Astrocyte (in vitro differentiated cells and primary cell): ENCODE results near the gene CABLES2. TPM values are rescaled to one million over a fixed set of nuclear protein-coding genes. Genes with fewer than 3 reads are reported as not detected.

Experiments
- DNase-seq: peaks from one replicate; pipeline ENCODE4 v3.0.0-alpha.2; 2010; ENCODE audit warnings: low read depth
- FAIRE-seq: peaks from 2 replicates; lab custom pipeline; 2011; peaks lifted over from hg19 to GRCh38; lab: Jason Lieb, UNC
- H2AFZ ChIP-seq: 2 replicates; pipeline ENCODE4 v1.6.0; 2012; ENCODE audit warnings: low read depth, low read length, inconsistent platforms
- H3K27ac ChIP-seq: 2 replicates; pipeline ENCODE4 v1.5.1; 2011; ENCODE audit warnings: low read depth, low read length, inconsistent platforms
- H3K27me3 ChIP-seq: 2 replicates; pipeline ENCODE4 v1.6.0; 2011; ENCODE audit warnings: low read length, inconsistent platforms; ENCODE audit not compliant: insufficient read depth
- H3K36me3 ChIP-seq: 2 replicates; pipeline ENCODE4 v1.5.1; 2011; ENCODE audit warnings: low read length, inconsistent platforms; ENCODE audit not compliant: insufficient read depth
- H3K4me1 ChIP-seq: 2 replicates; pipeline ENCODE4 v1.5.1; 2011; ENCODE audit warnings: low read length, inconsistent platforms; ENCODE audit not compliant: insufficient read depth
- H3K4me2 ChIP-seq: 2 replicates; pipeline ENCODE4 v1.6.0; 2012; ENCODE audit warnings: low read length, inconsistent platforms
- H3K4me3 ChIP-seq: 2 replicates; pipeline ENCODE4 v1.5.1; 2011; ENCODE audit warnings: low read depth, mild to moderate bottlenecking, low read length, inconsistent platforms; ENCODE audit not compliant: insufficient read depth
- H3K79me2 ChIP-seq: 2 replicates; pipeline ENCODE4 v1.6.0; 2012; ENCODE audit warnings: mild to moderate bottlenecking, low read length, inconsistent platforms; ENCODE audit not compliant: insufficient read depth
- H3K9ac ChIP-seq: 2 replicates; pipeline ENCODE4 v1.6.0; 2012; ENCODE audit warnings: mild to moderate bottlenecking, low read length, inconsistent platforms
- H3K9me3 ChIP-seq: 2 replicates; pipeline ENCODE4 v1.5.1; 2012; ENCODE audit warnings: low read depth, mild to moderate bottlenecking, low read length, inconsistent platforms; ENCODE audit not compliant: insufficient read depth
- H4K20me1 ChIP-seq: 2 replicates; pipeline ENCODE4 v1.6.0; 2012; ENCODE audit warnings: low read length, inconsistent platforms; ENCODE audit not compliant: insufficient read depth
- H3K27ac Mint-ChIP-seq: one replicate; pipeline ENCODE4 v1.8.0; 2021; ENCODE audit warnings: mild to moderate bottlenecking, mixed read lengths; ENCODE audit not compliant: unreplicated experiment
- H3K27me3 Mint-ChIP-seq: one replicate; pipeline ENCODE4 v1.8.0; 2021; ENCODE audit warnings: low read depth, mixed read lengths; ENCODE audit not compliant: unreplicated experiment
- H3K36me3 Mint-ChIP-seq: one replicate; pipeline ENCODE4 v1.8.0; 2021; ENCODE audit warnings: low read depth, mixed read lengths; ENCODE audit not compliant: unreplicated experiment
- H3K4me1 Mint-ChIP-seq: one replicate; pipeline ENCODE4 v1.8.0; 2021; ENCODE audit warnings: low read depth, mixed read lengths; ENCODE audit not compliant: unreplicated experiment
- H3K4me3 Mint-ChIP-seq: one replicate; pipeline ENCODE4 v1.8.0; 2021; ENCODE audit warnings: mild to moderate bottlenecking, moderate library complexity, mixed read lengths; ENCODE audit not compliant: unreplicated experiment
- H3K9me3 Mint-ChIP-seq: one replicate; pipeline ENCODE4 v1.8.0; 2021; ENCODE audit warnings: mild to moderate bottlenecking, mixed read lengths; ENCODE audit not compliant: unreplicated experiment
- EZH2 ChIP-seq: IDR thresholded peaks from 2 replicates; pipeline ENCODE4 v1.6.1; 2012; ENCODE audit warnings: mild to moderate bottlenecking, low read length, inconsistent platforms; ENCODE audit not compliant: insufficient read depth
- total RNA-seq: library from RNA; stranded (reverse); gene quantifications from 2 replicates; pipeline ENCODE4 v1.2.1, GENCODE V29; 2021
- TF ChIP-seq, protein P1 (sequence below): IDR thresholded peaks from 2 replicates; pipeline ENCODE4 v1.5.1; 2011; ENCODE audit warnings: low read depth, mild to moderate bottlenecking, inconsistent platforms, low read length, moderate library complexity; ENCODE audit not compliant: insufficient read depth

Gene CABLES2
- total RNA-seq, 1 donor from 2014 or later, result 4.4 TPM

- H3K36me3 Mint-ChIP-seq, result no peaks in the 10 kb centered on the region
- H3K27me3 Mint-ChIP-seq, result peaks cover 70% of the 10 kb centered on the region
- H3K9me3 ChIP-seq, result no peaks in the 10 kb centered on the region
- H3K4me3 ChIP-seq, result no peak overlapping the region
- H3K27ac Mint-ChIP-seq, result no peak overlapping the region
- no peaks in the 10 kb centered on the region for H3K4me1 ChIP-seq
- no peaks in the 10 kb centered on the region for H4K20me1 ChIP-seq
- no peak overlapping the region for H3K4me2 ChIP-seq
- H3K4me1 Mint-ChIP-seq, result no peaks in the 10 kb centered on the region
- DNase-seq (no peak), FAIRE-seq (no peak)
- no peak overlapping the region for H3K9ac ChIP-seq
- H3K36me3 ChIP-seq, result no peaks in the 10 kb centered on the region
- H3K79me2 ChIP-seq, result no peaks in the 10 kb centered on the region
- no peak overlapping the region for H3K27ac ChIP-seq
- no peak overlapping the region for H2AFZ ChIP-seq
- H3K27me3 ChIP-seq, result peaks cover 6% of the 10 kb centered on the region
- H3K9me3 Mint-ChIP-seq, result peaks cover 3% of the 10 kb centered on the region
- TF ChIP-seq, protein P1, sequence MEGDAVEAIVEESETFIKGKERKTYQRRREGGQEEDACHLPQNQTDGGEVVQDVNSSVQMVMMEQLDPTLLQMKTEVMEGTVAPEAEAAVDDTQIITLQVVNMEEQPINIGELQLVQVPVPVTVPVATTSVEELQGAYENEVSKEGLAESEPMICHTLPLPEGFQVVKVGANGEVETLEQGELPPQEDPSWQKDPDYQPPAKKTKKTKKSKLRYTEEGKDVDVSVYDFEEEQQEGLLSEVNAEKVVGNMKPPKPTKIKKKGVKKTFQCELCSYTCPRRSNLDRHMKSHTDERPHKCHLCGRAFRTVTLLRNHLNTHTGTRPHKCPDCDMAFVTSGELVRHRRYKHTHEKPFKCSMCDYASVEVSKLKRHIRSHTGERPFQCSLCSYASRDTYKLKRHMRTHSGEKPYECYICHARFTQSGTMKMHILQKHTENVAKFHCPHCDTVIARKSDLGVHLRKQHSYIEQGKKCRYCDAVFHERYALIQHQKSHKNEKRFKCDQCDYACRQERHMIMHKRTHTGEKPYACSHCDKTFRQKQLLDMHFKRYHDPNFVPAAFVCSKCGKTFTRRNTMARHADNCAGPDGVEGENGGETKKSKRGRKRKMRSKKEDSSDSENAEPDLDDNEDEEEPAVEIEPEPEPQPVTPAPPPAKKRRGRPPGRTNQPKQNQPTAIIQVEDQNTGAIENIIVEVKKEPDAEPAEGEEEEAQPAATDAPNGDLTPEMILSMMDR, result no peak
- no peak for TF ChIP-seq EZH2
- no peak overlapping the region for H3K4me3 Mint-ChIP-seq
Measured at GRCh38 chr20:62441987-62442539, 35.0 kb upstream of the CABLES2 start.

DNA sequence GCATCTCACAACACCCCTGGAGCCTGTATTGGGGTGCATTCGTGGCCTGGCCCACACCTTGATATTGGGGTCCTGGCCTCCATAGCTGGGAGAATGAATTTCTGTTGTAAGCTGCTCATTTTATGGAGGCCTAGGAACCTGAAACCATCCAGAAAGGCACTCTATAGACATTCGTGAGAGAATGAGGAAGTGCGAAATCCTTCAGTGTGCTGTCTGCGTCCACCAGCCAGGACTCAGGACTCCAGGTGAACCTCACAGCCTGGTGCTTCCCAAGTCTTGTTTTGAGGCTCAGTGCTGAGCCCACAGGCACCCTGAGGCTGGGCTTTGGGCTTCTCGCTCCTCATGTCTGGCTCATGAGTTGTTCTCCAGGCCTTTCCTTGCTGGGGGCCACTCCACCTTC lies 32.1 kb upstream of the CABLES2 start:
- no peak overlapping the region for H3K4me3 Mint-ChIP-seq
- H3K27me3 Mint-ChIP-seq, result peaks cover 82% of the 10 kb centered on the region
- no peak overlapping the region for H3K27ac Mint-ChIP-seq
- Histone ChIP-seq H3K79me2 (no peaks in the 10 kb centered on the region), H3K27me3 (peaks cover 10% of the 10 kb centered on the region), H3K4me2 (no peak overlapping the region), H3K4me1 (no peaks in the 10 kb centered on the region), H3K9me3 (no peaks in the 10 kb centered on the region), H3K9ac (no peak overlapping the region), H3K4me3 (no peak overlapping the region), H4K20me1 (no peaks in the 10 kb centered on the region), H3K36me3 (no peaks in the 10 kb centered on the region), H2AFZ (no peak overlapping the region), H3K27ac (no peak overlapping the region)
- no peaks in the 10 kb centered on the region for H3K36me3 Mint-ChIP-seq
- H3K9me3 Mint-ChIP-seq, result peaks cover 4% of the 10 kb centered on the region
- DNase-seq (no peak), FAIRE-seq (no peak)
- no peaks in the 10 kb centered on the region for H3K4me1 Mint-ChIP-seq
- TF ChIP-seq, protein P1, result no peak
- no peak for TF ChIP-seq EZH2

DNA sequence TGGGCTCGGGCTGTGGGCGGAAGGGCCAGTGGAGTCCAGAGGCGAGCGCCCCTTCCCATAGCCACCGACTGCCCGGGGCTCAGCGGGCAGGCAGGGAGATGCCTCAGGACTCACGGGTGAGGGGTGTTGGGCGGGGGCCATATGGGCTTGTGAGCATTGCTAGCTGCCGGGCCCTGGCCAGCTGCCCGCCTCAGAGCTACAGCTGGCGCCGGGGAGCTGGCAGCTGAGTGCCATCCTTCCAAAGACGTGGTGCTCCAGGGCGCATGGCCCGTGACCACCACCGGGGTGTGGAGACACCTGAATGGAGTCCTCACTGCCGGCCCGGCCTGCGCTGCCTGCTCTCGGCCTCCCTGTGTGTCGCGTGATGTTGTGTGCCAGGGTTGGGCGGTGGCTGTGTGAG lies 30.8 kb upstream of the CABLES2 start:
- H4K20me1 ChIP-seq, result no peaks in the 10 kb centered on the region
- H3K4me1 ChIP-seq, result no peaks in the 10 kb centered on the region
- DNase-seq (no peak), FAIRE-seq (no peak)
- Mint-ChIP-seq H3K4me3 (no peak overlapping the region), H3K27me3 (peaks cover 81% of the 10 kb centered on the region), H3K36me3 (no peaks in the 10 kb centered on the region), H3K4me1 (no peaks in the 10 kb centered on the region), H3K9me3 (peaks cover 7% of the 10 kb centered on the region), H3K27ac (peak overlapping the region; percentile 41)
- H3K27me3 ChIP-seq, result peaks cover 10% of the 10 kb centered on the region
- no peaks in the 10 kb centered on the region for H3K79me2 ChIP-seq
- H3K4me3 ChIP-seq, result no peak overlapping the region
- no peak overlapping the region for H2AFZ ChIP-seq
- H3K4me2 ChIP-seq, result no peak overlapping the region
- no peaks in the 10 kb centered on the region for H3K9me3 ChIP-seq
- TF ChIP-seq, protein P1, result no peak
- TF ChIP-seq EZH2, result no peak
- no peak overlapping the region for H3K9ac ChIP-seq
- no peaks in the 10 kb centered on the region for H3K36me3 ChIP-seq
- no peak overlapping the region for H3K27ac ChIP-seq
